GM12878 (cell line): ENCODE measurements around the gene ASZ1.

ENCODE experiments used
- POLR2A ChIP-seq: IDR thresholded peaks from 2 replicates; pipeline ENCODE4 v1.6.1; 2011; ENCODE audit warnings: low read depth, mild to moderate bottlenecking, low read length
- POLR2AphosphoS5 ChIP-seq: IDR thresholded peaks from 2 replicates; pipeline ENCODE4 v1.6.1; 2011; ENCODE audit warnings: mild to moderate bottlenecking, low read length, inconsistent platforms
- SMAD1 ChIP-seq: fragments of 450-650 bp; IDR thresholded peaks from 2 replicates; pipeline ENCODE4 v1.6.1; 2018; ENCODE audit warnings: mild to moderate bottlenecking, low read depth; ENCODE audit not compliant: partially characterized antibody
- STAT1 ChIP-seq: fragments of 450-650 bp; conservative IDR thresholded peaks from 2 replicates; pipeline ENCODE4 v1.6.1; 2014; ENCODE audit warnings: antibody characterized with exemption, mild to moderate bottlenecking
- ZBTB4 ChIP-seq: fragments of 450-650 bp; formaldehyde crosslinking; IDR thresholded peaks from 2 replicates; pipeline ENCODE4 v1.4.0; 2022; ENCODE audit warnings: mild to moderate bottlenecking, moderate library complexity
- ZNF274 ChIP-seq: IDR thresholded peaks from one replicate; pipeline ENCODE4 v1.8.0; 2011; ENCODE audit not compliant: insufficient read length, insufficient read depth
- ZNF592 ChIP-seq: fragments of 450-650 bp; IDR thresholded peaks from 2 replicates; pipeline ENCODE4 v1.6.1; 2017; ENCODE audit warnings: mild to moderate bottlenecking, moderate library complexity

- TF ChIP-seq ZBTB4 (CRISPR knock-in tag) (no peak), POLR2AphosphoS5 (no peak), SMAD1 (no peak), POLR2A (no peak), ZNF592 (no peak), ZNF274 (no peak), STAT1 (no peak)
These were observed 27.4 kb downstream of the ASZ1 start for GRCh38 chr7:117399820-117400422.
